ENCODE data around the gene ITPKC. TPM values are rescaled to one million over a fixed set of nuclear protein-coding genes. Genes with fewer than 3 reads are reported as not detected.

The ITPKC gene
- total and polyA plus RNA-seq, 3 experiments from 2014 or later, result 5.5 to 8.9 (median 5.7) TPM

DNA sequence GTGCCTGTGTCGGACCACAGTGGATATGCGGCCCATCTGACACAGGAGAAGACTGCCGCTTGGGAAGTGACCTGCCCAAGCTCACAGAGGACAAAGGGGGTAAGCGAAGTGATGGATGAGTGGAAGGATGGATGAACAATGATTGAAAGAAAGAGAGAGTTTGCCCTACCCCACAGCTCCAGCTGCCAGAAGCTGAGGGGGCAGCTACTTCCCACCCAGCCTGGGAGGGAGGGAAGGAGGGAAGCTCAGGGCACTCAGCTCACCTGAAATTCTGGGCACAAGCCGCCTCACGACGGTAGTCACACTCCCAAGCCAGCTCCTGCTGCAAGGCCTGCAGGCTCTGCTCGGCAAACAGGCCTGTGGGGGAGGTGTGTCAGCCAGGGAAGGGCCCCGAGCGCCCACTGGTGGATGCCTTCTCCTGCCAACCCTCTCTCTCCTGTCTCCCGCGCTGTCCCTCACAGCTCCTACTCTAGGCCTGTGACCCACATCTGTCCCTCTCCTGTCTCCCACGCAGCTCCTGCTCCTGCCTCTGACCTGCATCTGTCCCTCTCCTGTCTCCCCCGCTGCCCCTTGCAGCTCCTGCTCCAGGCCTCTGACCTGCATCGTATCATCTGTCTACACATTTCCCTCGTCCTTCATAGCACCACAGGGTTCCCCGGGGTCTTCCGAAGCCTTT, 14.4 kb upstream of the ITPKC start:
- Mint-ChIP-seq H3K9me3 (no peaks in the 10 kb centered on the region), H3K27me3 (no peaks in the 10 kb centered on the region), H3K4me3 (no peak overlapping the region), H3K4me1 (peaks cover 0 to 1% (median 0%) of the 10 kb centered on the region in 3 donors), H3K27ac (peak overlapping the region in 3 of 8 donors; percentile 37 to 66 (median 57)), H3K36me3 (peaks cover 13 to 68% (median 15%) of the 10 kb centered on the region in 3 donors)
- no peaks in the 10 kb centered on the region for H3K9me3 ChIP-seq (ENCODE audit: low read length)
- H3K4me1 ChIP-seq (ENCODE audit: insufficient read depth, low read length), result no peaks in the 10 kb centered on the region
- H3K27ac ChIP-seq (ENCODE audit: low read depth, low read length), result no peak overlapping the region
- ChIA-PET CTCF (no interaction called here), POLR2A (no interaction called here)
- H3K27me3 ChIP-seq (ENCODE audit: insufficient read depth, low read length, poor library complexity, severe bottlenecking), result no peaks in the 10 kb centered on the region
- H3K36me3 ChIP-seq (ENCODE audit: insufficient read depth, low read length), result peaks cover 10% of the 10 kb centered on the region
- no peak for DNase-seq
- no peak overlapping the region for H3K4me3 ChIP-seq (ENCODE audit: low read length)

- no peaks in the 10 kb centered on the region for H3K9me3 Mint-ChIP-seq
Observed at GRCh38 chr19:40703029-40703755, 13.7 kb upstream of the ITPKC start.

DNA sequence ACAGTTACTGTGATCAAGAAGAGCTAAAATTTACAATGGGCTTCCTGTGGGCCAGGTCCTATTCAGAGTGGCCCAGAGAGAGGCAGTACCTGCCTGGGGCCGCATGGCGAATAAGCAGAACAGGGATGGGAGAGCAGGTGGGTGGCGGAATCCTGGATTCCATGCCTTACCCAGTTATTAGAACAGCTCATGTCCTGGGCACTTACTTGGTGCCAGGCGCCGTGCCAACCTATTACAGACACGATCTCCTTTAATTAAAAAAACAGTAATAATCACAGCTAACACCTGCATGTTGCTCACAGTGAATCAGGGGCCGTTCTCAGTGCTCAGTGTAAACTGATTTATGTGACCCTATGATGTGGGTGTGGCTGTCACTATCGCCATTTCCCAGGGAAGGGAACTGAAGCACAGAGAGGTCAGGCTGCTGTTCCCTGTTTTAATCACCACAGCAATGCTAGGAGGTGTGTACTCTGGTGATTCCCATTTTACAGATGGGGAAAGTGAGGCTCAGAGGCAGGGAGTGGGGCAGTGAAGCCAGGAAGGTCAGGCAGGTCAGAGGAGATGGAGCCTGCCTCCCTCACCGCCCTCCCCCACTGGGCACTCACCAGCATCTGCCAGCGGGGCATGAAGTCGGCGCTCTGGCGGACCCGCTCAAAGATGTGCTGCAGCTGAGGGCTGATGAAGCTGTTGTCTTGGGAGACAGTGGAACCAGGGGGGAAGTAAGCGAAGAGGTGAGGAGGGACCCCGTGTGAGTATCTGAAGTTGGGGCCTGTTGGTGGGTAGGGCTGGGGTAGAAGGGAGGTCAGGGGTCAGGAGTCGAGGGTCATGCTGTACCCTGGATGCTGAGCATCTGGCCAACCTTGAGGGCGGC, 12.2 kb upstream of the ITPKC start:
- Mint-ChIP-seq H3K4me3 (no peak overlapping the region), H3K36me3 (peaks cover 17 to 80% (median 22%) of the 10 kb centered on the region in 3 donors), H3K27ac (peak overlapping the region in 2 of 8 donors; percentile 21 to 79), H3K4me1 (peaks cover 0 to 3% (median 1%) of the 10 kb centered on the region in 3 donors), H3K27me3 (no peaks in the 10 kb centered on the region), H3K9me3 (no peaks in the 10 kb centered on the region)
- Histone ChIP-seq H3K27me3 (ENCODE audit: insufficient read depth, low read length, poor library complexity, severe bottlenecking) (no peaks in the 10 kb centered on the region), H3K4me3 (ENCODE audit: low read length) (no peak overlapping the region), H3K36me3 (ENCODE audit: insufficient read depth, low read length) (peaks cover 10% of the 10 kb centered on the region), H3K27ac (ENCODE audit: low read depth, low read length) (no peak overlapping the region), H3K4me1 (ENCODE audit: insufficient read depth, low read length) (no peaks in the 10 kb centered on the region), H3K9me3 (ENCODE audit: low read length) (no peaks in the 10 kb centered on the region)
- ChIA-PET CTCF (no interaction called here), POLR2A (no interaction called here)
- DNase-seq, result no peak

More at GRCh38 chr19:40703029-40703755, 13.7 kb upstream of the ITPKC start:
- Mint-ChIP-seq H3K27ac (peak overlapping the region in 4 of 8 donors; percentile 37 to 77 (median 46)), H3K4me1 (peaks cover 0 to 1% (median 0%) of the 10 kb centered on the region in 3 donors), H3K4me3 (no peak overlapping the region), H3K27me3 (no peaks in the 10 kb centered on the region), H3K36me3 (peaks cover 13 to 74% (median 15%) of the 10 kb centered on the region in 3 donors)
- DNase-seq, result no peak
- no peaks in the 10 kb centered on the region for H3K4me1 ChIP-seq (ENCODE audit: insufficient read depth, low read length)
- ChIA-PET CTCF (no interaction called here), POLR2A (no interaction called here)
- H3K9me3 ChIP-seq (ENCODE audit: low read length), result no peaks in the 10 kb centered on the region
- peaks cover 10% of the 10 kb centered on the region for H3K36me3 ChIP-seq (ENCODE audit: insufficient read depth, low read length)
- no peak overlapping the region for H3K4me3 ChIP-seq (ENCODE audit: low read length)
- no peaks in the 10 kb centered on the region for H3K27me3 ChIP-seq (ENCODE audit: insufficient read depth, low read length, poor library complexity, severe bottlenecking)
- no peak overlapping the region for H3K27ac ChIP-seq (ENCODE audit: low read depth, low read length)

DNA sequence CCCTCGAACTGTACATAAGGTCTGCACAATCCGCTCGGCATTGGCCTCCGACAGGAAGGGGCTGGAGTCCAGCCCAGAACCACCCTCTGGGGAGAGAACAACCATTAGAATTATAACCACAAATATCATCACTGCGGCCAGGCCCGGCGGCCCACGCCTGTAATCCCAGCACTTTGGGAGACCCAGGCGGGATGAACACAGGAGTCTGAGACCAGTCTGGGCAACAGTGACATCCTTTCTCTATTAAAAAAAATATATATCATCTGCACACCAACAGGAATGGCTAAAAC, 11.6 kb upstream of the ITPKC start:
- H3K27ac Mint-ChIP-seq, result no peak overlapping the region
- Histone ChIP-seq H3K27me3 (ENCODE audit: insufficient read depth, low read length, poor library complexity, severe bottlenecking) (no peaks in the 10 kb centered on the region), H3K36me3 (ENCODE audit: insufficient read depth, low read length) (peaks cover 10% of the 10 kb centered on the region), H3K4me1 (ENCODE audit: insufficient read depth, low read length) (no peaks in the 10 kb centered on the region), H3K9me3 (ENCODE audit: low read length) (no peaks in the 10 kb centered on the region), H3K27ac (ENCODE audit: low read depth, low read length) (no peak overlapping the region), H3K4me3 (ENCODE audit: low read length) (no peak overlapping the region)
- no peak overlapping the region for H3K4me3 Mint-ChIP-seq
- no peak for DNase-seq
- H3K9me3 Mint-ChIP-seq, result no peaks in the 10 kb centered on the region
- CTCF ChIA-PET, result no interaction called here
- peaks cover under 1 to 3% (median 1%) of the 10 kb centered on the region in 3 donors for H3K4me1 Mint-ChIP-seq
- POLR2A ChIA-PET, result no interaction called here
- peaks cover 17 to 81% (median 22%) of the 10 kb centered on the region in 3 donors for H3K36me3 Mint-ChIP-seq
- H3K27me3 Mint-ChIP-seq, result no peaks in the 10 kb centered on the region

- Histone ChIP-seq H3K27me3 (ENCODE audit: insufficient read depth, low read length, poor library complexity, severe bottlenecking) (no peaks in the 10 kb centered on the region), H3K4me3 (ENCODE audit: low read length) (no peak overlapping the region), H3K4me1 (ENCODE audit: insufficient read depth, low read length) (no peaks in the 10 kb centered on the region), H3K27ac (ENCODE audit: low read depth, low read length) (no peak overlapping the region), H3K36me3 (ENCODE audit: insufficient read depth, low read length) (peaks cover 10% of the 10 kb centered on the region), H3K9me3 (ENCODE audit: low read length) (no peaks in the 10 kb centered on the region)
- no peaks in the 10 kb centered on the region for H3K27me3 Mint-ChIP-seq
- H3K36me3 Mint-ChIP-seq, result peaks cover 17 to 81% (median 20%) of the 10 kb centered on the region in 3 donors
- no peaks in the 10 kb centered on the region for H3K9me3 Mint-ChIP-seq
- H3K4me3 Mint-ChIP-seq, result no peak overlapping the region
- DNase-seq, result no peak
- H3K27ac Mint-ChIP-seq, result peak overlapping the region in 1 of 8 donors; percentile 73
- peaks cover 3 to 4% (median 4%) of the 10 kb centered on the region in 3 donors for H3K4me1 Mint-ChIP-seq
- CTCF ChIA-PET, result no interaction called here
- POLR2A ChIA-PET, result no interaction called here
Observed at GRCh38 chr19:40705950-40706619, 10.8 kb upstream of the ITPKC start.

- H3K27me3 ChIP-seq (ENCODE audit: insufficient read depth, low read length, poor library complexity, severe bottlenecking), result no peaks in the 10 kb centered on the region
- peaks cover 8 to 15% (median 13%) of the 10 kb centered on the region in 3 donors for H3K4me1 Mint-ChIP-seq
- DNase-seq, result no peak
- H3K4me1 ChIP-seq (ENCODE audit: insufficient read depth, low read length), result no peaks in the 10 kb centered on the region
- peaks cover 18 to 79% (median 22%) of the 10 kb centered on the region in 3 donors for H3K36me3 Mint-ChIP-seq
- peaks cover 14% of the 10 kb centered on the region for H3K36me3 ChIP-seq (ENCODE audit: insufficient read depth, low read length)
- no peak overlapping the region for H3K4me3 ChIP-seq (ENCODE audit: low read length)
- H3K27ac Mint-ChIP-seq, result peak overlapping the region in 1 of 8 donors; percentile 46
- H3K9me3 Mint-ChIP-seq, result no peaks in the 10 kb centered on the region
- CTCF ChIA-PET, result interaction anchor here (1.0 to 1.1 kb wide), 2 partner anchors 43 to 44 kb away, joined by 3 to 4 read pairs; partner anchors contain the start of gene ACTMAP
- POLR2A ChIA-PET, result interaction anchor here (0.6 kb wide), 1 partner anchor 421 kb away, joined by 5 read pairs; no protein-coding TSS in a partner anchor
- no peaks in the 10 kb centered on the region for H3K9me3 ChIP-seq (ENCODE audit: low read length)
- H3K27me3 Mint-ChIP-seq, result no peaks in the 10 kb centered on the region
- H3K27ac ChIP-seq (ENCODE audit: low read depth, low read length), result no peak overlapping the region
- H3K4me3 Mint-ChIP-seq, result no peak overlapping the region
Observed at GRCh38 chr19:40707615-40708014, 9.3 kb upstream of the ITPKC start.

DNA sequence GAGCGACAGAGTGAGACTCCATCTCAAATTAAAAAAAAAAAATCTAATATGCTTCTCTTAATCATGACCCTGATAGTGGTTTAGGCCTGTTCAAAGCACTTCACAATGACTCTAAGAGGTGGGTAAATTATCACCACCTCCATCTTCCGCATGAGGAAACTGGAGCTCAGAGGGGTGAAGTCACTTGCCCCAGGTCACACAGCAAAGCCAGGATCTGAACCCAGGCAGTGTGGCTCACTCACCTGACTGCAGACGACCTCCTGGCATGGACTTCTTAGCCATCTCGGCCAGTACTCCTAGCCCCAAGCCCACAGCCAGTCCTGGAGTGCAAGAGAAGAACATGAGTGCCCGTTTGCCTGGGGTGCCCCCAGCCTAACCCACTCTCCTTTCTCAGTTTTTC, 7.1 kb upstream of the ITPKC start:
- Mint-ChIP-seq H3K4me3 (peak overlapping the region in 1 of 7 donors; percentile 48), H3K4me1 (peaks cover 19 to 28% (median 26%) of the 10 kb centered on the region in 3 donors), H3K9me3 (no peaks in the 10 kb centered on the region), H3K36me3 (peaks cover 11 to 70% (median 17%) of the 10 kb centered on the region in 3 donors), H3K27ac (no peak overlapping the region), H3K27me3 (no peaks in the 10 kb centered on the region)
- Histone ChIP-seq H3K27me3 (ENCODE audit: insufficient read depth, low read length, poor library complexity, severe bottlenecking) (no peaks in the 10 kb centered on the region), H3K4me3 (ENCODE audit: low read length) (no peak overlapping the region), H3K36me3 (ENCODE audit: insufficient read depth, low read length) (peaks cover 11% of the 10 kb centered on the region), H3K27ac (ENCODE audit: low read depth, low read length) (no peak overlapping the region), H3K4me1 (ENCODE audit: insufficient read depth, low read length) (peaks cover 6% of the 10 kb centered on the region), H3K9me3 (ENCODE audit: low read length) (no peaks in the 10 kb centered on the region)
- POLR2A ChIA-PET, result no interaction called here
- no peak for DNase-seq
- CTCF ChIA-PET, result no interaction called here
